Left ventricle myocardium inferior (tissue), 1 donor: ENCODE data around the gene PRSS22. TPM values are rescaled to one million over a fixed set of nuclear protein-coding genes. Genes with fewer than 3 reads are reported as not detected.

Source experiments
- DNase-seq: peaks from one replicate; pipeline ENCODE4 v3.0.0-alpha.2; 2020
- H3K27ac ChIP-seq: fragments of 200-600 bp; replicated peaks from 2 replicates; pipeline ENCODE4 v1.8.0; 2021
- H3K27me3 ChIP-seq: fragments of 200-600 bp; 2 replicates; pipeline ENCODE4 v1.8.0; 2021; ENCODE audit warnings: low read depth
- H3K36me3 ChIP-seq: fragments of 200-600 bp; 2 replicates; pipeline ENCODE4 v1.8.0; 2021
- H3K4me1 ChIP-seq: fragments of 200-600 bp; 2 replicates; pipeline ENCODE4 v1.8.0; 2021
- H3K4me3 ChIP-seq: fragments of 200-600 bp; 2 replicates; pipeline ENCODE4 v1.8.0; 2021; ENCODE audit warnings: mild to moderate bottlenecking, moderate library complexity
- H3K9me3 ChIP-seq: fragments of 200-600 bp; replicated peaks from 2 replicates; pipeline ENCODE4 v1.8.0; 2021
- intact Hi-C: fragments of 100-400 bp; cut with micrococcal nuclease; formaldehyde crosslinking; loops from one replicate; pipeline ENCODE4 v1.11.0; 2022
- total RNA-seq: library from RNA; stranded (reverse); fragmentation: NEBNext Ultra II Directional; extraction: Animal tissue kit (Norgen Biotek cat#: 25700); gene quantifications from one replicate; pipeline ENCODE4 v1.2.1, GENCODE V29; 2021
- TF ChIP-seq, protein P1 (sequence below): fragments of 200-600 bp; IDR thresholded peaks from 2 replicates; pipeline ENCODE4 v1.8.0; 2021; ENCODE audit warnings: antibody characterized with exemption, mild to moderate bottlenecking, borderline replicate concordance
- donor health status: DM: no; HTN: yes; CAD: no; lungs with severe emphysema.

The PRSS22 gene
- total RNA-seq, 1 donor from 2014 or later = not detected

DNA sequence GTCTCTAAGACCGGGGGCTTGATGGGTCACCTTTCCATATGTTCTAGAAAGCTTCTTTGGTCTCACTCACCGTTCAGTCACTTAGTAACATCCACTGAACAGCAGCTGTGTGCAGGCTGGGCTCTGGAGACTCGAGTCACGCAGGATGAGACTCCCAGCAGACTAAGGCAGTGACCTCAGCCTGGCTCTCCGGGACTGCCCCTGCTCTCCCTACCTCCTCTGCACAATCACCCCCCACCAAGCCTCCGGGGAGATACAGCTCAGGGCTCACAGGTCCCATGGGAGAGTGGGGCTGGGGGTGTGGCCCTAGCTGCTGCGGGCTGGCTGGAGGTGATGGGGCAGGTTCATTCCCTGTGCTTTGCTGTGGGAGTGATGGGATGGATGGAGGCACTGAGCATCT lies 39.1 kb upstream of the PRSS22 start:
- H3K4me1 ChIP-seq = no peaks in the 10 kb centered on the region
- intact Hi-C loops = no loop called here
- H3K36me3 ChIP-seq = peaks cover 44% of the 10 kb centered on the region
- DNase-seq = no peak
- no peaks in the 10 kb centered on the region for H3K9me3 ChIP-seq
- TF ChIP-seq, protein P1, sequence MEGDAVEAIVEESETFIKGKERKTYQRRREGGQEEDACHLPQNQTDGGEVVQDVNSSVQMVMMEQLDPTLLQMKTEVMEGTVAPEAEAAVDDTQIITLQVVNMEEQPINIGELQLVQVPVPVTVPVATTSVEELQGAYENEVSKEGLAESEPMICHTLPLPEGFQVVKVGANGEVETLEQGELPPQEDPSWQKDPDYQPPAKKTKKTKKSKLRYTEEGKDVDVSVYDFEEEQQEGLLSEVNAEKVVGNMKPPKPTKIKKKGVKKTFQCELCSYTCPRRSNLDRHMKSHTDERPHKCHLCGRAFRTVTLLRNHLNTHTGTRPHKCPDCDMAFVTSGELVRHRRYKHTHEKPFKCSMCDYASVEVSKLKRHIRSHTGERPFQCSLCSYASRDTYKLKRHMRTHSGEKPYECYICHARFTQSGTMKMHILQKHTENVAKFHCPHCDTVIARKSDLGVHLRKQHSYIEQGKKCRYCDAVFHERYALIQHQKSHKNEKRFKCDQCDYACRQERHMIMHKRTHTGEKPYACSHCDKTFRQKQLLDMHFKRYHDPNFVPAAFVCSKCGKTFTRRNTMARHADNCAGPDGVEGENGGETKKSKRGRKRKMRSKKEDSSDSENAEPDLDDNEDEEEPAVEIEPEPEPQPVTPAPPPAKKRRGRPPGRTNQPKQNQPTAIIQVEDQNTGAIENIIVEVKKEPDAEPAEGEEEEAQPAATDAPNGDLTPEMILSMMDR = no peak
- H3K27ac ChIP-seq = no peak overlapping the region
- no peaks in the 10 kb centered on the region for H3K27me3 ChIP-seq
- H3K4me3 ChIP-seq = no peak overlapping the region

DNA sequence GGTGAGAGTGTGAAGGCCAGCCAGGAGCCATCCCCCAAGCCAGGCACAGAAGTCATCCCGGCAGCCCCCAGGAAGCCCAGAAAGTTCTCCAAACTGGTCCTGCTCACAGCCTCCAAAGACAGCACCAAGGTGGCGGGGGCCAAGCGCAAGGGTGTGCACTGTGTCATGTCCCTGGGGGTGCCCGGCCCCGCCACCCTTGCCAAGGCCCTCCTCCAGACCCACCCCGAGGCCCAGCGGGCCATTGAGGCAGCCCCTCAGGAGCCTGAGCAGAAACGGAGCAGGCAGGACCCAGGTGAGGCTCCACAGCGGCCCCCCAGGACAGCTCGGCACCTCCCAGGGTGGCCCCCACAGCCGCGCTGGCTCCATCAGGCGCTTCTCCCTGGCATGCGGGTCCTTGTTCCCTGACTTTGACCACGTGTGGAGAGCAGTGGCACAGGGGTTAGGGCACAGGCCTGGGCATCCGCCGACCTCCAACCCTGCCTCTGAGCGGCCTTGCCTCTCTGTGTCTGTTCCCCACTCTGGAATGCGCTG lies 38.6 kb upstream of the PRSS22 start:
- Histone ChIP-seq H3K4me3 (no peak overlapping the region), H3K36me3 (peaks cover 44% of the 10 kb centered on the region), H3K27ac (no peak overlapping the region), H3K27me3 (no peaks in the 10 kb centered on the region), H3K9me3 (no peaks in the 10 kb centered on the region), H3K4me1 (peaks cover 3% of the 10 kb centered on the region)
- TF ChIP-seq, protein P1 = no peak
- DNase-seq = no peak
- intact Hi-C loops = no loop called here

DNA sequence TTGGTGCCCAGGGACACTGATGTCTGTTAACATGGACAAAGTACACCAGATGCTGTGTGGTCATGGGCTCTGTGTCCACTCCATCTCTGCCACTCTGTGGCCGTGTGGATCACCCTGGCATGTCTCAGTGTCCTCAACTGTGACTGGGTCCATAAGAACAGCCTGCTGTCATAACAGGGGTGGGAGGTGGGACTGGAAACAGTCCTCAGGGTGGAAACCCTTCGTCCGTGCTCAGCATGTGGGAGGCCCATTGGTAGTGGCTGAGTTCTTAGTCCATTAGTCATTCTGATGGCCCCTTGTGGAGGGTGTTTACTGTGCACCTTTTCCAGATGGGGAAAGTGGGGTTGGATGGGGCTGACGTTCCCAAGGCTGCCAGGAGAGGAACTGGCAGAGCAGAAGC lies 37.8 kb upstream of the PRSS22 start:
- no peaks in the 10 kb centered on the region for H3K27me3 ChIP-seq
- intact Hi-C loops = no loop called here
- no peaks in the 10 kb centered on the region for H3K9me3 ChIP-seq
- no peak overlapping the region for H3K4me3 ChIP-seq
- no peak for DNase-seq
- peaks cover 10% of the 10 kb centered on the region for H3K4me1 ChIP-seq
- peaks cover 41% of the 10 kb centered on the region for H3K36me3 ChIP-seq
- H3K27ac ChIP-seq = no peak overlapping the region
- TF ChIP-seq, protein P1 = no peak

DNA sequence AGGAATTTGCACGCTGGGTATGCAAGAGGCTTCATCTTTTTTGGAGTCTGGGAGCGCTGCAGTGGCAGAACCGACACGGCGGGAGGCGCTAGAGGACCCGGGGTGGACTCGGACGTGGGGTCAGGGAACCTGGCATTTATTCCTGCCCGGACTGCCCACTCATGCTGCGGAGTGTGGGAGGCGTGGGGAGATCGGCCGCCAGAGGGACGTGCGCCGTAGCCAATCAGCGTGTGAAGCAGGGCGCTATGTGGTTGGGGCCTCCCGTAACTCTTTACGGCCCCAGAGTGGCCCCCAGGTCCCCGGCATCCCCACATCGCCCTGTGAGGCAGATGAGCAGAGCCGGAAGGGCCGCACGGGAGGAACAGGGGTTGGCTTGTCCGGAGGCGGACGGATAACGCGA lies 36.3 kb upstream of the PRSS22 start:
- no peak for DNase-seq
- TF ChIP-seq, protein P1 = no peak
- intact Hi-C loops = no loop called here
- Histone ChIP-seq H3K9me3 (no peaks in the 10 kb centered on the region), H3K4me1 (peaks cover 18% of the 10 kb centered on the region), H3K27ac (no peak overlapping the region), H3K4me3 (no peak overlapping the region), H3K27me3 (no peaks in the 10 kb centered on the region), H3K36me3 (peaks cover 36% of the 10 kb centered on the region)

DNA sequence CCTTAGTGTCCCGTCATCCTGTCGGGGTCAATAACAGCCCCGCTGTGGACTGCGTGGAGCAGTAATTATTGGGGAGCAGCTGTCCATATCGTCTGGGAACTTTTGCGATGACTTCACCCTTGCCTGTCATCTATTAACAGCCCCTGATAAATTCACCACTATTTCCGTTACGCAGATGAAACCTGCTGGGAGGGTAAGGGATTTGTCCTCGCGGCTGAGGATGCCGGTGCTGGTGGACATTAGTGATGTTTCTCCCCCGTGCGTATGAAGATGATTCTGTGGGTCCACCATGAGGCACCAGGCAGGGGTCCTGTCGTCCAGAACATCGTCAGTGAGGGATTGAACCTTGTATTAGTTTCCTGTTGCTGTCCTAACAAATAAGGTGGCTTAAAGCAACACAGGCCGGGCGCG lies 26.1 kb upstream of the PRSS22 start:
- peaks cover 13% of the 10 kb centered on the region for H3K9me3 ChIP-seq
- H3K36me3 ChIP-seq = peaks cover 3% of the 10 kb centered on the region
- peak overlapping the region; percentile 93 for H3K4me3 ChIP-seq
- peaks cover 17% of the 10 kb centered on the region for H3K4me1 ChIP-seq
- DNase-seq = no peak
- H3K27me3 ChIP-seq = no peaks in the 10 kb centered on the region
- intact Hi-C loops = no loop called here
- TF ChIP-seq, protein P1 = no peak
- H3K27ac ChIP-seq = peak overlapping the region; percentile 97
